IPS-18c (cell line): ENCODE measurements around the gene GALT.

ENCODE experiments used
- H3K4me3 ChIP-seq: 2 replicates; pipeline ENCODE4 v1.7.0; 2013; ENCODE audit warnings: low read depth, mild to moderate bottlenecking, low read length, moderate library complexity; ENCODE audit not compliant: insufficient read depth
- H3K9me3 ChIP-seq: one replicate; pipeline ENCODE4 v1.6.1; 2013; ENCODE audit warnings: mild to moderate bottlenecking, low read length, moderate library complexity; ENCODE audit not compliant: control insufficient read depth, insufficient read depth

GALT gene

DNA sequence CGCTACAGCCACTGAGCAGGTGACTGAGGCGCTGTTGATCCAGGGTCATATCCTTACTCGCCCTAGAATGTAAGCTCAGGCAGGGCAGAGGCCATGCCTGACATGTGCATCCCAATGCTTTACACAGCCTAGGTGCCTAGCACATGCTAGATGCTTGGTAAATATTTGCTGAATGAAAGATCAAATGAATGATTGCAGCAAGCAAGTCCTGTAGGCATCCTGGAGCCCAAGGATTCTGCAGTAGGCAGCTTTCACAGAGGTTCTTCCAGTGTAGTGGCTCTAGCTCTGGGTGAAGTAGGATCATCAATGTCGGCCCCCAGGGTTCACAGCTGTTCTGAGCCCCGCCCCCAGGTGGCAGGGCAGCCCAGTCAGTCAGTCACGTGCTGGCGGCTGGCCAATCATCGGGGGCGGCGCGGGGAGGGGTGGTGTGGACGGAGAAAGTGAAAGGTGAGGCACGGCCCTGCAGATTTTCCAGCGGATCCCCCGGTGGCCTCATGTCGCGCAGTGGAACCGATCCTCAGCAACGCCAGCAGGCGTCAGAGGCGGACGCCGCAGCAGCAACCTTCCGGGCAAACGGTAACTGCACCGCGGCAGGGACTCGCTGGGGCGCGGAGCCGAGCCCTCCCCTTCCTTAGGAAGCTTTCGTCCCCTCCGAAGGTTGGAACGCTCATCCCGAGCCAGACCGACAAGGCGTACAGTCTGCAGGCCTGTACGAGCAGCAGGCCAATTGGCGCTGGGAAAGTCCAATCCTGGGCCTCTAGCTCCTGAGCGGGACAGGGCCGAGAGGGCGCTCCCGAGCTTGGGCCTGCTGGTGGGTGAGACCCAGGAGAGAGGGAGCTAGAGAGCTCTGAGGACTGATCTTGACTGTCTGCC lies at the start of gene GALT:
GALT (plus strand) TSS at position 465 of the 873 bp plus-strand sequence; CDS start at position 495, 30 bp downstream.
- peak within 1 kb of the TSS; percentile 70 for H3K4me3 ChIP-seq
- no peaks in the 10 kb centered on the region for H3K9me3 ChIP-seq

- Histone ChIP-seq H3K9me3 (no peaks in the 10 kb centered on the region), H3K4me3 (no peak overlapping the region)
These were observed 46.9 kb upstream of the GALT start for GRCh38 chr9:34599546-34599945.

DNA sequence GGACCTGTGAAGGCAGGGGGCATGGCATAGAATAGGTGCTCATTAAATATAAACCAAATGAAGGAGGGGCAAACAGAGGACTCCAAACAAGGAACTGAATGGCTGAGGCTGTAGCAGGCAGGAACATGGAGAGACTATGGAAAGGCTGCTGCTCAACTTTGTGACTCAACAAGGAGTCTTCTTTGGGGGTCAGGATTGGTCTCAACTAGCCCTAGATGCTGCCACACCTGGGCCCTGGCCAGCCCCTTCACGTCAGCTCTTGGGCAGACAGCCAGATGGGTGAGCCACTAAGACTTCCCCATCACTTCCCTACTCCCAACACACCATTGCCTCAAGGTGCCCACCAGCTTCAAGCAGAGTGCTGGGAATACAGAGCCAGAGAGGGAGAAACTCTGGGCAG lies 45.6 kb upstream of the GALT start:
- H3K4me3 ChIP-seq = no peak overlapping the region

GRCh38 chr9:34601937-34602573 lies 44.4 kb upstream of the GALT start:
- no peak overlapping the region for H3K4me3 ChIP-seq

More for the DNA sequence above, 45.6 kb upstream of the GALT start:
- H3K9me3 ChIP-seq = no peaks in the 10 kb centered on the region

GRCh38 chr9:34603610-34604231 lies 42.8 kb upstream of the GALT start:
- Histone ChIP-seq H3K4me3 (no peak overlapping the region), H3K9me3 (no peaks in the 10 kb centered on the region)

More at GRCh38 chr9:34601937-34602573, 44.4 kb upstream of the GALT start:
- H3K9me3 ChIP-seq = no peaks in the 10 kb centered on the region

DNA sequence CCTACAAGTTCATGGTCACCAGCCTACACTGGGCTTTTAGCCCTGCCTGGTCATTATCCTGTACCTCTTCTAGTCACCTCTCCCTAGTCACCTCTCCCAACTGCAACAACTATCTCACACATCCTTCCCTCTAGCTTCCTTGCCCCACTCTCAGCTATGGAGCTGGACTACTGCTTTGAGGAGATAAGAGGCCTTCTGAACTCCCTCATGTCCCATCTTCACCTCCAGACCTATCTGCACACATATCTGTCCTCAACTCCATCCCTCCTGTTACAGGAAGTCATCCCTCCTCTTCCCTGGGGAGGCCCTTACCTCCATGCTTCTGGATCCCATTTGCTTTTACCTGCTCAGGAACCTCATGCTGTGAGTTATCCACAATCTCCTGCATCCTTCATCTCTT lies 40.3 kb upstream of the GALT start:
- Histone ChIP-seq H3K4me3 (no peak overlapping the region), H3K9me3 (no peaks in the 10 kb centered on the region)

- Histone ChIP-seq H3K9me3 (no peaks in the 10 kb centered on the region), H3K4me3 (no peak overlapping the region)
These were observed 39.6 kb upstream of the GALT start for GRCh38 chr9:34606905-34607304.

GRCh38 chr9:34607331-34607730 lies 39.1 kb upstream of the GALT start:
- Histone ChIP-seq H3K9me3 (no peaks in the 10 kb centered on the region), H3K4me3 (no peak overlapping the region)

- Histone ChIP-seq H3K9me3 (no peaks in the 10 kb centered on the region), H3K4me3 (peak overlapping the region; percentile 90; the same call in 1 of the 2 replicates)
These were observed 35.9 kb upstream of the GALT start for GRCh38 chr9:34610434-34611206.

GRCh38 chr9:34611251-34611810 lies 35.1 kb upstream of the GALT start:
- Histone ChIP-seq H3K4me3 (peak overlapping the region; percentile 90), H3K9me3 (no peaks in the 10 kb centered on the region)

GRCh38 chr9:34611811-34612787 lies 34.4 kb upstream of the GALT start, which contains the start of gene RPP25L:
TSS of gene RPP25L (minus strand) at chr9:34612097. CDS start at chr9:34611296, 801 bp downstream.
- Histone ChIP-seq H3K4me3 (peak within 1 kb of the TSS; percentile 90), H3K9me3 (no peaks in the 10 kb centered on the region)

- Histone ChIP-seq H3K9me3 (no peaks in the 10 kb centered on the region), H3K4me3 (peak overlapping the region; percentile 90)
These were observed 33.6 kb upstream of the GALT start for GRCh38 chr9:34612788-34613390.

- Histone ChIP-seq H3K4me3 (no peak overlapping the region), H3K9me3 (no peaks in the 10 kb centered on the region)
These were observed 31.3 kb upstream of the GALT start for GRCh38 chr9:34615132-34615531.

DNA sequence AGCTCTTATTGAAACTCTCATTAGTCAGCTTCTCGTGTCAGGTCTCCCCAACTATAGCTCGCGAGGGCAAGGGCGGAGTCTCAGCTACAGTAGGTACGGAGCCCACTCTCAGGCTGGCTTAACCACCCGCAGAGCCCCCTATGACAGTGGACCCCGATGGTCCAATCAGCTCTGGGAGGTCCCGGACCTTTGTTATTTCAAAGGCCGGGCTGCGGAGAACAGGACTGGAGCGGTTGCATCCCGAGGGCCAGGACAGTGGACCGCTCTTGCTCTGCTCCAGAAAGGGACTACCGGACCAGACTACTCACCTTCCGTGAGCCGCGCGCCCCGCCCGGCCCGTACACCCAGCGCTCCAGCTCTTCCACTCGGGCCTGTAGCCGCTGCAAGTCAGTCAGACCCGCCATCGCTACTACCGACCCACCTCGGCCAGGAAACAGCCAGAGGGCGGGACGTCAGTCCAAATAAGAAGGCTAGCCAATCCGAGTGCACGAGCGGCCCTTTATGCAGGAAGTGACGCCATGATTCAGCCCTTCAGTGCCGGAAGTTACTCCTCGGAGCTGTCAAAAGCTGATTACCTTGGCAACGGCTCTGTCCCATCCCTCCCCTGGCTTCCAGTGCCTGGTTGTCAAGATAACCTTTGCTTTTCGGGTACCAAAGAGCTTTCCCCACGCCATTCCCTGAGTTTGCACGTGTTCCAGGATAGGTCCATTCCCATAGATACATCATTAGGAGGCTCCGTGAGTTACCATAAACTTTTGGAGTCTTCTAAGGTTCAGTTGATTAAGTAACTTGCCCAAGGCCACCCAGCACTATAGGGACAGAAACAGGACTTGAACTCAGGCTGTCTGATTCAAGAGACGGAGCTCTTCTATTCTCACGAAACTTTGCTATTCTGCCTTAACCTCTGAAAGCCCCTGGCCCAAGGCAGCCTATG lies 26.1 kb upstream of the GALT start, which contains the start of gene DCTN3:
DCTN3 (minus strand) TSS at position 435 of the 934 bp plus-strand sequence; CDS start at position 404, 31 bp downstream.
- Histone ChIP-seq H3K9me3 (peaks cover 2% of the 10 kb centered on the region), H3K4me3 (peak within 1 kb of the TSS; percentile 73)
